Measurements from ENCODE around the gene SOX5. TPM values are rescaled to one million over a fixed set of nuclear protein-coding genes. Genes with fewer than 3 reads are reported as not detected.

The SOX5 gene
- total and polyA plus RNA-seq, 12 donors, result 0.17 to 4.3 (median 2.4) TPM

GRCh38 chr12:23891115-23891514 lies 58.4 kb downstream of the SOX5 start:
- H3K9me3 ChIP-seq, result no peaks in the 10 kb centered on the region
- ATAC-seq (no peak), DNase-seq (no peak)
- 90 to 92% methylated on average over 3 of the region's 3 CpGs for WGBS, 2 donors
- no peak overlapping the region for H3K27ac ChIP-seq
- H3K36me3 ChIP-seq, result no peaks in the 10 kb centered on the region
- no peaks in the 10 kb centered on the region for H3K27me3 ChIP-seq
- H3K4me1 ChIP-seq, result no peaks in the 10 kb centered on the region
- H3K4me3 ChIP-seq, result no peak overlapping the region
- no peak for TF ChIP-seq CTCF (IDR thresholded peaks at IDR 0.05)
- intact Hi-C loops (cut with DNase I), result no loop called here

GRCh38 chr12:23889069-23889440 lies 60.4 kb downstream of the SOX5 start:
- no peak for TF ChIP-seq CTCF (IDR thresholded peaks at IDR 0.05)
- WGBS, 2 donors, result 82 to 88% methylated on average over 4 of the region's 4 CpGs
- no peaks in the 10 kb centered on the region for H3K36me3 ChIP-seq
- H3K9me3 ChIP-seq, result no peaks in the 10 kb centered on the region
- DNase-seq (no peak), ATAC-seq (no peak)
- no peaks in the 10 kb centered on the region for H3K4me1 ChIP-seq
- no peak overlapping the region for H3K27ac ChIP-seq
- intact Hi-C loops (cut with DNase I), result no loop called here
- H3K4me3 ChIP-seq, result no peak overlapping the region
- no peaks in the 10 kb centered on the region for H3K27me3 ChIP-seq

DNA sequence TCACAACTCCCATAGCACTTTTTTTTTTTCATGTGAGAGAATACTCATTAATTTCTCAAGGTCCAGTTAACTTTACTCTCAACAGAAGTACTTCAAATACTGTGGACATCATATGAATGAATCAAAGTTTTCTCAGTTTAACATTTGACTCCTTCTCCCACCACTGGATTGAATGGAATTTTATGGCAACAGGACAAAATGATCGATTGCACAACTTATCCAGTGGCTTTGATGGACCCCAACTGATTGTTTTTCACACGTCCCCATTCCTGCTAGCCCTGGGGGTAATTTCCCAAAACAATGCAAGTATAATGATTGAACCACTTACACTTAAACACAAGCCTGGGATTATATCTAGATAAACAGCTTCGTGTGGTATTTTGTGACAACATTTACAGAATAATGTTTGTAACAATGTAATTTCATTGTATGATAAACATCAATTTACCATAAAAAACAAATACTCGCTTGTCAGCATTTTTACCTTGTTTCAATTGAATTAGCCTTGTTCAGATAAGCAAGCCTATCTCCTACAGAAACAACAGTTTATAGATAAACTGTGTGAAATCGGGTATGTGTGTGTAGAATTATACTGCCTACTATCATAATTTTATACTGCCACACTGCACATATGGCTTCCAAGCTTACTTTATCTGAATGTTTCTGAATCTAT lies 60.9 kb downstream of the SOX5 start:
- Histone ChIP-seq H3K9me3 (no peaks in the 10 kb centered on the region), H3K27me3 (no peaks in the 10 kb centered on the region), H3K27ac (no peak overlapping the region), H3K36me3 (no peaks in the 10 kb centered on the region), H3K4me1 (no peaks in the 10 kb centered on the region), H3K4me3 (no peak overlapping the region)
- 70 to 73% methylated on average over 5 of the region's 5 CpGs for WGBS, 2 donors
- ATAC-seq (no peak), DNase-seq (no peak)
- no peak for TF ChIP-seq CTCF (IDR thresholded peaks at IDR 0.05)
- intact Hi-C loops (cut with DNase I), result no loop called here

DNA sequence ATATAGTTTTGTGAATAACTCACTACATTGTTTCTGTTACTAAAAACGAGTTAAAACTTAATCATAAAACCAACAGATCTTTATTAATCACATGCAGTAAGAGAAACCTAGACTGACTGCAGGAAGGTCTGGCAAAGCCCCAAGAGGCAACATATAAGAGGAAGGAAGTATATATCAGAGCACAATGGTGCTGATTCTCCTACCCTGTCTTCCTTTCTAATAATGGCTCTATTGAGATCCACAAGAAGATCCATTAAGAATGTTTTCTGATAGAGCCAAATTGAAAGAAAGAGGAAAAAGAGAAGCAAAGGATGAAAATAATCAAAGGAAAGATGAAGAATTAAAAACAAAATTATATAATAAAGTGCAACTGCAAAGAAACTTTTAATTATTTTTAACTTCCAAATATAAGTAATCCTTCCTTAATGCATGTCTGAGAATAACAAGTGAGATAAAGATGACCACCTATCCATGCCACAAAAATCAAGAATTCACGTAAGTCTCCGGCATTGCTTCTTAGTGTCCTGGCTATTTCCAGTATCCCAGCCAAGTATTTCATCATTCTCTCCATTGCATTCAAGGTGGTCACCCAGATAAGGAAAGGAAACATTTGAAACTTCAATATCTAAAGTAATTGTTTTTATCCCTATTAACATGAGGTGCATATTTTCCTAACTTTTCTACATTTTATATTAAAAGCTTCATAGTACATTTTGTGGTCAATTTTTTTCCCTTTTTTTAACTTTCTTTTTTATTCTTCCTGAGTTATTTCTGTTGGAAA lies 62.2 kb downstream of the SOX5 start:
- DNase-seq (no peak), ATAC-seq (no peak)
- WGBS, 2 donors, result 45 to 48% methylated on average over 3 of the region's 3 CpGs
- H3K27me3 ChIP-seq, result no peaks in the 10 kb centered on the region
- H3K4me1 ChIP-seq, result no peaks in the 10 kb centered on the region
- no peaks in the 10 kb centered on the region for H3K36me3 ChIP-seq
- no peaks in the 10 kb centered on the region for H3K9me3 ChIP-seq
- H3K4me3 ChIP-seq, result no peak overlapping the region
- TF ChIP-seq CTCF (IDR thresholded peaks at IDR 0.05), result no peak
- H3K27ac ChIP-seq, result no peak overlapping the region
- intact Hi-C loops (cut with DNase I), result no loop called here

Measured in heart right ventricle (tissue), 16 donors.